H1 (cell line): Measurements from ENCODE around the gene GPR25. TPM values are rescaled to one million over a fixed set of nuclear protein-coding genes. Genes with fewer than 3 reads are reported as not detected.

Source experiments
- BCL11A ChIP-seq, 2 experiments: IDR thresholded peaks; one replicate each; pipeline ENCODE4 v1.6.1; 2011; ENCODE audit warnings: low read depth in 2 of 2, low read length in 2 of 2, mild to moderate bottlenecking in 2 of 2
- CREB1 ChIP-seq: IDR thresholded peaks from 2 replicates; pipeline ENCODE4 v1.6.1; 2012; ENCODE audit warnings: inconsistent platforms
- GABPA ChIP-seq: IDR thresholded peaks from 2 replicates; pipeline ENCODE4 v1.6.1; 2011; ENCODE audit warnings: mild to moderate bottlenecking, low read length, moderate library complexity, borderline replicate concordance; ENCODE audit not compliant: insufficient read depth
- KDM4A ChIP-seq: IDR thresholded peaks from one replicate; pipeline ENCODE4 v1.7.1; 2012; ENCODE audit warnings: low read depth, mild to moderate bottlenecking, moderate library complexity, low read length, inconsistent platforms; ENCODE audit not compliant: severe bottlenecking
- RNF2 ChIP-seq: fragments of 200-900, 300-1000 bp; sonication (generic); IDR thresholded peaks from 2 replicates; pipeline ENCODE4 v1.7.1; 2016; ENCODE audit warnings: borderline replicate concordance, low read depth, mild to moderate bottlenecking, antibody characterized with exemption, low read length; ENCODE audit not compliant: poor library complexity, severe bottlenecking; ENCODE audit errors: missing control alignments
- SUZ12 ChIP-seq: fragments of 200-600 bp; sonication (generic); IDR thresholded peaks from 2 replicates; pipeline ENCODE4 v1.6.1; 2012; ENCODE audit warnings: mild to moderate bottlenecking, inconsistent platforms, low read length, moderate library complexity, mixed read lengths
- TAF1 ChIP-seq: IDR thresholded peaks from 2 replicates; pipeline ENCODE4 v1.6.1; 2011; ENCODE audit warnings: mild to moderate bottlenecking, low read depth, low read length
- polyA plus RNA-seq, 7 experiments: library from polyadenylated mRNA; depleted of rRNA in 3 of 7; stranded (reverse) in 5 of 7; unstranded in 2 of 7; fragments of >200 nt in 5 of 7; fragments of 200-250 nt in 2 of 7; gene quantifications; 1 replicate in 5 of 7; 2 replicates in 1 of 7; 4 replicates in 1 of 7; pipeline versions ENCODE4 v1.2.1 to v1.2.3, GENCODE V29; 2011 to 2013; ENCODE audit warnings: missing spikeins in 2 of 7, mixed read lengths in 2 of 7
- total RNA-seq: library from RNA; stranded (reverse); fragmentation: NEBNext Ultra II Directional; extraction: Animal tissue kit (Norgen Biotek cat#: 25700); gene quantifications from 2 replicates; pipeline ENCODE4 v1.2.1, GENCODE V29; 2021
- TF ChIP-seq, protein P1 (sequence below): fragments of 300-600 bp; sonication (generic); IDR thresholded peaks from 2 replicates; pipeline ENCODE4 v1.7.1; 2012; ENCODE audit warnings: low read length, moderate library complexity, mild to moderate bottlenecking, inconsistent platforms; ENCODE audit not compliant: insufficient replicate concordance

GPR25 gene
- total and polyA plus RNA-seq, 2 of the 8 experiments (the other 6 are each of a cell fraction or from before 2014, with no cell fraction given): not detected

DNA sequence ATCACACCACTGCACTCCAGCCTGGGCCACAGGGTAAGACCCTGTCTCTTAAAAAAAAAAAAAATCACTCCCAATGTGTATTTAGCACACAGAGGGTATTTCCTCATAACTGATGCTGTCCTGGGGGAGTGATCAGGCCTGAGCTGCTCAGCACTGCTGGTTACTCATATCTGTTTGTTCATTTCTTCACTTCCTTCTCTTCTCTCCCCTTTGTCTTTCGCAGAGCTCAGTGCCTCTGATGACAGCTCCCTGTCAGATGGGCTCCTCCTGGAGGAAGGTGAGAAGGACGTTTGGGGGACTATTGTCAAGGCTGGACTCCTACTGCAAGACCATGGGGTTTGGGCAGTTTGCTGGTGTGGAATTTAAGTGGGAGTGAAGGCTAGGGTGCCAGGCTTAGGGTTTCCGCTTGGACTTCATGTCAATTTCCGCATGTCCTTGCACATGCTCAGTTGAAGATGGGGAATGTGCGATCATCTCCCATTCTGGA lies 34.9 kb downstream of the GPR25 start (continued):
- TF ChIP-seq, protein P1, sequence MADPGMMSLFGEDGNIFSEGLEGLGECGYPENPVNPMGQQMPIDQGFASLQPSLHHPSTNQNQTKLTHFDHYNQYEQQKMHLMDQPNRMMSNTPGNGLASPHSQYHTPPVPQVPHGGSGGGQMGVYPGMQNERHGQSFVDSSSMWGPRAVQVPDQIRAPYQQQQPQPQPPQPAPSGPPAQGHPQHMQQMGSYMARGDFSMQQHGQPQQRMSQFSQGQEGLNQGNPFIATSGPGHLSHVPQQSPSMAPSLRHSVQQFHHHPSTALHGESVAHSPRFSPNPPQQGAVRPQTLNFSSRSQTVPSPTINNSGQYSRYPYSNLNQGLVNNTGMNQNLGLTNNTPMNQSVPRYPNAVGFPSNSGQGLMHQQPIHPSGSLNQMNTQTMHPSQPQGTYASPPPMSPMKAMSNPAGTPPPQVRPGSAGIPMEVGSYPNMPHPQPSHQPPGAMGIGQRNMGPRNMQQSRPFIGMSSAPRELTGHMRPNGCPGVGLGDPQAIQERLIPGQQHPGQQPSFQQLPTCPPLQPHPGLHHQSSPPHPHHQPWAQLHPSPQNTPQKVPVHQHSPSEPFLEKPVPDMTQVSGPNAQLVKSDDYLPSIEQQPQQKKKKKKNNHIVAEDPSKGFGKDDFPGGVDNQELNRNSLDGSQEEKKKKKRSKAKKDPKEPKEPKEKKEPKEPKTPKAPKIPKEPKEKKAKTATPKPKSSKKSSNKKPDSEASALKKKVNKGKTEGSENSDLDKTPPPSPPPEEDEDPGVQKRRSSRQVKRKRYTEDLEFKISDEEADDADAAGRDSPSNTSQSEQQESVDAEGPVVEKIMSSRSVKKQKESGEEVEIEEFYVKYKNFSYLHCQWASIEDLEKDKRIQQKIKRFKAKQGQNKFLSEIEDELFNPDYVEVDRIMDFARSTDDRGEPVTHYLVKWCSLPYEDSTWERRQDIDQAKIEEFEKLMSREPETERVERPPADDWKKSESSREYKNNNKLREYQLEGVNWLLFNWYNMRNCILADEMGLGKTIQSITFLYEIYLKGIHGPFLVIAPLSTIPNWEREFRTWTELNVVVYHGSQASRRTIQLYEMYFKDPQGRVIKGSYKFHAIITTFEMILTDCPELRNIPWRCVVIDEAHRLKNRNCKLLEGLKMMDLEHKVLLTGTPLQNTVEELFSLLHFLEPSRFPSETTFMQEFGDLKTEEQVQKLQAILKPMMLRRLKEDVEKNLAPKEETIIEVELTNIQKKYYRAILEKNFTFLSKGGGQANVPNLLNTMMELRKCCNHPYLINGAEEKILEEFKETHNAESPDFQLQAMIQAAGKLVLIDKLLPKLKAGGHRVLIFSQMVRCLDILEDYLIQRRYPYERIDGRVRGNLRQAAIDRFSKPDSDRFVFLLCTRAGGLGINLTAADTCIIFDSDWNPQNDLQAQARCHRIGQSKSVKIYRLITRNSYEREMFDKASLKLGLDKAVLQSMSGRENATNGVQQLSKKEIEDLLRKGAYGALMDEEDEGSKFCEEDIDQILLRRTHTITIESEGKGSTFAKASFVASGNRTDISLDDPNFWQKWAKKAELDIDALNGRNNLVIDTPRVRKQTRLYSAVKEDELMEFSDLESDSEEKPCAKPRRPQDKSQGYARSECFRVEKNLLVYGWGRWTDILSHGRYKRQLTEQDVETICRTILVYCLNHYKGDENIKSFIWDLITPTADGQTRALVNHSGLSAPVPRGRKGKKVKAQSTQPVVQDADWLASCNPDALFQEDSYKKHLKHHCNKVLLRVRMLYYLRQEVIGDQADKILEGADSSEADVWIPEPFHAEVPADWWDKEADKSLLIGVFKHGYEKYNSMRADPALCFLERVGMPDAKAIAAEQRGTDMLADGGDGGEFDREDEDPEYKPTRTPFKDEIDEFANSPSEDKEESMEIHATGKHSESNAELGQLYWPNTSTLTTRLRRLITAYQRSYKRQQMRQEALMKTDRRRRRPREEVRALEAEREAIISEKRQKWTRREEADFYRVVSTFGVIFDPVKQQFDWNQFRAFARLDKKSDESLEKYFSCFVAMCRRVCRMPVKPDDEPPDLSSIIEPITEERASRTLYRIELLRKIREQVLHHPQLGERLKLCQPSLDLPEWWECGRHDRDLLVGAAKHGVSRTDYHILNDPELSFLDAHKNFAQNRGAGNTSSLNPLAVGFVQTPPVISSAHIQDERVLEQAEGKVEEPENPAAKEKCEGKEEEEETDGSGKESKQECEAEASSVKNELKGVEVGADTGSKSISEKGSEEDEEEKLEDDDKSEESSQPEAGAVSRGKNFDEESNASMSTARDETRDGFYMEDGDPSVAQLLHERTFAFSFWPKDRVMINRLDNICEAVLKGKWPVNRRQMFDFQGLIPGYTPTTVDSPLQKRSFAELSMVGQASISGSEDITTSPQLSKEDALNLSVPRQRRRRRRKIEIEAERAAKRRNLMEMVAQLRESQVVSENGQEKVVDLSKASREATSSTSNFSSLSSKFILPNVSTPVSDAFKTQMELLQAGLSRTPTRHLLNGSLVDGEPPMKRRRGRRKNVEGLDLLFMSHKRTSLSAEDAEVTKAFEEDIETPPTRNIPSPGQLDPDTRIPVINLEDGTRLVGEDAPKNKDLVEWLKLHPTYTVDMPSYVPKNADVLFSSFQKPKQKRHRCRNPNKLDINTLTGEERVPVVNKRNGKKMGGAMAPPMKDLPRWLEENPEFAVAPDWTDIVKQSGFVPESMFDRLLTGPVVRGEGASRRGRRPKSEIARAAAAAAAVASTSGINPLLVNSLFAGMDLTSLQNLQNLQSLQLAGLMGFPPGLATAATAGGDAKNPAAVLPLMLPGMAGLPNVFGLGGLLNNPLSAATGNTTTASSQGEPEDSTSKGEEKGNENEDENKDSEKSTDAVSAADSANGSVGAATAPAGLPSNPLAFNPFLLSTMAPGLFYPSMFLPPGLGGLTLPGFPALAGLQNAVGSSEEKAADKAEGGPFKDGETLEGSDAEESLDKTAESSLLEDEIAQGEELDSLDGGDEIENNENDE: no peak
- TF ChIP-seq RNF2 (no peak), BCL11A (IDR thresholded peaks at IDR 0.05; ENCODE audit: low read depth in 2 of 2, low read length in 2 of 2) (no peak), KDM4A (no peak), SUZ12 (no peak), GABPA (no peak), CREB1 (no peak), TAF1 (no peak)
